ENCODE data around the gene LRRC8D. TPM values are rescaled to one million over a fixed set of nuclear protein-coding genes. Genes with fewer than 3 reads are reported as not detected.

The LRRC8D gene
- total RNA-seq, 1 experiment from 2014 or later, result 19.6 TPM

DNA sequence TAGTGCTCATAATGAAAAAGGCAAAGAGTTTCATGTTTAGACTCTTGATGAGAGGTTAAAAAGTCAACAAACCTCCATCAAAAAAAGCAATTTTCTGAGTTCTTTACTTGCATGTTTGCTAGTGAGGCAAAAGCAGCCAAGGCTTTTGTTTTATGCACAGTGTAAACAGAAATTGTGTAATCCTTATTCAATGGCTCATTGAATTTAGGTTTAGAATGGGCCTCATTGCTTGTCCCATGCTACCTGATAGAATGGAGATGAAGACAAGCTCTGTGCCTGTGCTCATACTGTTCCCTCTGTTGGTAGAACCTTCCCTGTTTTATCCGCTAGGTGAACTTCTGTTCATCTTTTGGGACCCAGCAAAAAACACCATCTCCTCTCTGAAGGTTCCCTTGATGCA, 10.0 kb upstream of the LRRC8D start:
- H3K79me2 ChIP-seq (ENCODE audit: low read length), result no peaks in the 10 kb centered on the region
- no peak overlapping the region for H3K27ac ChIP-seq (ENCODE audit: low read length)
- H3K9me3 ChIP-seq (ENCODE audit: low read length), result no peaks in the 10 kb centered on the region
- H3K9me2 ChIP-seq (replicated peaks; ENCODE audit: low read length), result no peaks in the 10 kb centered on the region
- DNase-seq, result no peak
- H3K4me3 ChIP-seq (ENCODE audit: low read length), result no peak overlapping the region
- H4K20me1 ChIP-seq (ENCODE audit: low read length), result no peaks in the 10 kb centered on the region
- BruUV-seq (replicated peaks), result no TSS peak
- ATAC-seq, result no peak
- no peak overlapping the region for H2AFZ ChIP-seq (ENCODE audit: low read length)
- H3K4me1 ChIP-seq (ENCODE audit: insufficient read depth, low read length), result peaks cover 22% of the 10 kb centered on the region
- TF ChIP-seq EZH2phosphoT487 (IDR thresholded peaks at IDR 0.05; ENCODE audit: borderline replicate concordance, low read length), result no peak
- H3K4me2 ChIP-seq (ENCODE audit: low read length), result no peak overlapping the region
- H3K9ac ChIP-seq (ENCODE audit: low read length), result no peak overlapping the region
- H3F3A ChIP-seq (ENCODE audit: low read length, unreplicated experiment), result no peaks in the 10 kb centered on the region
- ChIA-PET POLR2A (ENCODE audit: unreplicated experiment) (no interaction called here), CTCF (no interaction called here)
- intact Hi-C loops (cut with micrococcal nuclease), result no loop called here
- H3K36me3 ChIP-seq (ENCODE audit: low read depth, low read length), result no peaks in the 10 kb centered on the region
- no peaks in the 10 kb centered on the region for H3K27me3 ChIP-seq (ENCODE audit: low read length)

DNA sequence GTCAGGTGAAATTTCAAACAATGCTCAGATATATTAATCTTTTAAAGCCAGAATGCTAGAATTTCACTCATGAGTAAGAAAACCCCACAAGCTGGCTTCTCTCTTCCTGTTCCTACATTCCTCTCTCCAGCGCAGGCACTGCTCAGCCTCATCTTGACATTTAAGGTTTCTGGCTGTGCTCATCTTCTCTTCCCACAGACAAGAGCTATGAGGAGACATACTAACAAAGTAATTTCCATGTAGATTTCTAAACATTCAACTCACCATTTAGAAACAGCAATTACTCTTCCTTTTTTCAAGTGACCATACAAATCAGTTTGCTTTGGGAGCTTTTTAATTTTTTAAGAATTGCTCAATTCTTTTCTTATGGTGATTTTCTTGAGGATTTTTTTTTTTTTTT, 7.8 kb upstream of the LRRC8D start:
- H3K4me2 ChIP-seq (ENCODE audit: low read length), result no peak overlapping the region
- H3K27ac ChIP-seq (ENCODE audit: low read length), result no peak overlapping the region
- POLR2A ChIA-PET (ENCODE audit: unreplicated experiment), result no interaction called here
- H2AFZ ChIP-seq (ENCODE audit: low read length), result no peak overlapping the region
- no TSS peak for BruUV-seq (replicated peaks)
- H3K79me2 ChIP-seq (ENCODE audit: low read length), result no peaks in the 10 kb centered on the region
- no peaks in the 10 kb centered on the region for H3K27me3 ChIP-seq (ENCODE audit: low read length)
- no peaks in the 10 kb centered on the region for H3F3A ChIP-seq (ENCODE audit: low read length, unreplicated experiment)
- no peaks in the 10 kb centered on the region for H3K9me3 ChIP-seq (ENCODE audit: low read length)
- no peak overlapping the region for H3K9ac ChIP-seq (ENCODE audit: low read length)
- no peak overlapping the region for H3K4me3 ChIP-seq (ENCODE audit: low read length)
- CTCF ChIA-PET, result no interaction called here
- DNase-seq (no peak), ATAC-seq (no peak)
- no peaks in the 10 kb centered on the region for H4K20me1 ChIP-seq (ENCODE audit: low read length)
- H3K4me1 ChIP-seq (ENCODE audit: insufficient read depth, low read length), result peaks cover 19% of the 10 kb centered on the region
- no peaks in the 10 kb centered on the region for H3K36me3 ChIP-seq (ENCODE audit: low read depth, low read length)
- no peaks in the 10 kb centered on the region for H3K9me2 ChIP-seq (replicated peaks; ENCODE audit: low read length)
- TF ChIP-seq EZH2 (IDR thresholded peaks at IDR 0.05; ENCODE audit: low read length, unreplicated experiment), result no peak
- TF ChIP-seq, protein P1, sequence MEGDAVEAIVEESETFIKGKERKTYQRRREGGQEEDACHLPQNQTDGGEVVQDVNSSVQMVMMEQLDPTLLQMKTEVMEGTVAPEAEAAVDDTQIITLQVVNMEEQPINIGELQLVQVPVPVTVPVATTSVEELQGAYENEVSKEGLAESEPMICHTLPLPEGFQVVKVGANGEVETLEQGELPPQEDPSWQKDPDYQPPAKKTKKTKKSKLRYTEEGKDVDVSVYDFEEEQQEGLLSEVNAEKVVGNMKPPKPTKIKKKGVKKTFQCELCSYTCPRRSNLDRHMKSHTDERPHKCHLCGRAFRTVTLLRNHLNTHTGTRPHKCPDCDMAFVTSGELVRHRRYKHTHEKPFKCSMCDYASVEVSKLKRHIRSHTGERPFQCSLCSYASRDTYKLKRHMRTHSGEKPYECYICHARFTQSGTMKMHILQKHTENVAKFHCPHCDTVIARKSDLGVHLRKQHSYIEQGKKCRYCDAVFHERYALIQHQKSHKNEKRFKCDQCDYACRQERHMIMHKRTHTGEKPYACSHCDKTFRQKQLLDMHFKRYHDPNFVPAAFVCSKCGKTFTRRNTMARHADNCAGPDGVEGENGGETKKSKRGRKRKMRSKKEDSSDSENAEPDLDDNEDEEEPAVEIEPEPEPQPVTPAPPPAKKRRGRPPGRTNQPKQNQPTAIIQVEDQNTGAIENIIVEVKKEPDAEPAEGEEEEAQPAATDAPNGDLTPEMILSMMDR (conservative IDR thresholded peaks at IDR 0.05; ENCODE audit: low read depth, low read length), result no peak
- no peak for TF ChIP-seq EZH2phosphoT487 (IDR thresholded peaks at IDR 0.05; ENCODE audit: borderline replicate concordance, low read length)
- intact Hi-C loops (cut with micrococcal nuclease), result no loop called here

DNA sequence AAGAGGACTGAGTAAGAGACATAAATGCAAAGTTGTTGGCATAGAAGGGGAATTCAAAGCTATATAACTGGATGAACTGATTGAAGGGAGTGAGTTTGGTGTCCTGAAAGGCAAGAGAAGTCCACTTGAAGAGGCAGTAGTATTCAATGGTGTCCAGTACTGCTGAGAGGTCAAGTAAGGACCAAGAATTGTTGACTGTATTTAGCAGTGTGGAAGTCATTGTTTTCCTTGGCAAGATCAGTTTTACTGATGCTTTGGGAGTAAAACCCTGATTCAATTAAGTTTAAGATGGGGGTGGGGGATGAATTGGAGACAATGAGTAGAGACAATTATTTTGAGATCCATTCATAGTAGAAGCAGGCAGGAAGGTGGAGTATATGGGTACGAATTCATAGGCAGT, 5.8 kb upstream of the LRRC8D start:
- no peak overlapping the region for H3K4me2 ChIP-seq (ENCODE audit: low read length)
- no peak overlapping the region for H3K27ac ChIP-seq (ENCODE audit: low read length)
- BruUV-seq (replicated peaks), result no TSS peak
- no peak for DNase-seq
- H2AFZ ChIP-seq (ENCODE audit: low read length), result no peak overlapping the region
- H4K20me1 ChIP-seq (ENCODE audit: low read length), result no peaks in the 10 kb centered on the region
- TF ChIP-seq EZH2phosphoT487 (IDR thresholded peaks at IDR 0.05; ENCODE audit: borderline replicate concordance, low read length), result no peak
- TF ChIP-seq, protein P1 (conservative IDR thresholded peaks at IDR 0.05; ENCODE audit: low read depth, low read length), result no peak
- no peak for TF ChIP-seq EZH2 (IDR thresholded peaks at IDR 0.05; ENCODE audit: low read length, unreplicated experiment)
- H3K9me2 ChIP-seq (replicated peaks; ENCODE audit: low read length), result no peaks in the 10 kb centered on the region
- no peaks in the 10 kb centered on the region for H3K27me3 ChIP-seq (ENCODE audit: low read length)
- ChIA-PET POLR2A (ENCODE audit: unreplicated experiment) (no interaction called here), CTCF (no interaction called here)
- no peaks in the 10 kb centered on the region for H3K79me2 ChIP-seq (ENCODE audit: low read length)
- H3K36me3 ChIP-seq (ENCODE audit: low read depth, low read length), result no peaks in the 10 kb centered on the region
- H3K9me3 ChIP-seq (ENCODE audit: low read length), result no peaks in the 10 kb centered on the region
- intact Hi-C loops (cut with micrococcal nuclease), result no loop called here
- H3F3A ChIP-seq (ENCODE audit: low read length, unreplicated experiment), result no peaks in the 10 kb centered on the region
- no peak overlapping the region for H3K9ac ChIP-seq (ENCODE audit: low read length)
- ATAC-seq, result no peak
- peaks cover 3% of the 10 kb centered on the region for H3K4me1 ChIP-seq (ENCODE audit: insufficient read depth, low read length)
- H3K4me3 ChIP-seq (ENCODE audit: low read length), result no peak overlapping the region
